Endothelial cell of hepatic sinusoid (primary cell): ENCODE measurements around the gene NEK7.
"Not testable (repeated sequence)": the region's sequence is repeated elsewhere in the genome, so short reads cannot be mapped to it uniquely, and the experiment has no call there.

Source experiments
- in situ Hi-C: cut with HindIII; loops from 2 replicates; pipeline ENCODE4 v1.10.0; 2017; ENCODE audit warnings: low sequenced_read_pairs

Gene NEK7

GRCh38 chr1:198201956-198202784 is 45.4 kb downstream of the NEK7 start:
- in situ Hi-C loops = no loop called here

- in situ Hi-C loops = no loop called here
Measured at GRCh38 chr1:198203434-198203833, 46.6 kb downstream of the NEK7 start.

DNA sequence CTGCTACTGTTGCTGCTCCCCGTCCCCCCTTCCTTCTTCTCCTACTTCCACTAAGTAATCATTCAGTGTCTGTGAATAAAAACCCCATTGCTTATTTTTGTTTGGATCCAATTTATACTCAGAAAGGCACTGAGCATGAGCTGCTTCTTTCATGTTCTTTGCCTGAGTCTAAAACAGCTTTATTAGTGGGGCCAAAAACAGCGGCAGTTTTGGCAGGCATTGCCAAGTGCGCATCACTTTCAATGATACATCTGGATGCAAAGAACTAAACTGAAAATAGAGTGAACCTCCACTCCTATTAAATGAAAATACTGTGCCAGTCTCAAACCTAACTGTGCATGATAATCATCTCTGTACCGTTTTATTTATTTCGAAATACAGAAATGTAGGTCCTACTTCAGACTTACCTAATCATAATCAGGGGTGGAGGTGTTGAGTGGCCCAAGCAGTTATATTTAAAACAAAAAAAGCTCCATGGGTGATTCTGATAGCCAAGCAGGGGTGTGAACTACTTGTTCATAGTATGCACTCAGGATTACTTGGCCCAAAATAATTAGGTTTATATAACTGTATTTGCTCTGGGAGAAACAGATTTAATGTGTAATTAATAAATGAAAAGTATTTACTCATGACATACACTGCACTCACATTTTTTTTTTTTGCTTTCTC is 48.4 kb downstream of the NEK7 start:
- in situ Hi-C loops = no loop called here

- in situ Hi-C loops = no loop called here
Measured at GRCh38 chr1:198206292-198206691, 49.5 kb downstream of the NEK7 start.

DNA sequence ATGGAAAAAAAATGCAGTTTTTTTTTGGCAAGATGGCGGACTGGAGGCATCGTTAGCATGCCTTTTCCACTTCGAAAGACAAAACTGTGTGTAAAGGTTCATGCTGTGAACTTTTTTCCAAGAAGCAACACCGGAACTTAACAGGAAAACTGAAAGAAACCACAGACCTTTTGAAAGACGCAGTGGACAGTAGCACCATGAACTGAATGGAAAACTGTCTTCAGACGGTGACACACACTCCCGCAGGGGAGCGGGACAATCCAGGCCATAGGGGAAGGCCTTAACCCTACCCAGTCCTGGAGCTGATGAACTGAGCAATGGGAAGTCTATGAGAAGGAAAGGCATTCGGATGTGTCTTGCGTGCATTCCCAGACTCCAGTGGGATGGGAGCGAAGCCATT is 54.9 kb downstream of the NEK7 start:
- in situ Hi-C loops = no loop called here

GRCh38 chr1:198212126-198212525 is 55.3 kb downstream of the NEK7 start:
- in situ Hi-C loops = no loop called here

DNA sequence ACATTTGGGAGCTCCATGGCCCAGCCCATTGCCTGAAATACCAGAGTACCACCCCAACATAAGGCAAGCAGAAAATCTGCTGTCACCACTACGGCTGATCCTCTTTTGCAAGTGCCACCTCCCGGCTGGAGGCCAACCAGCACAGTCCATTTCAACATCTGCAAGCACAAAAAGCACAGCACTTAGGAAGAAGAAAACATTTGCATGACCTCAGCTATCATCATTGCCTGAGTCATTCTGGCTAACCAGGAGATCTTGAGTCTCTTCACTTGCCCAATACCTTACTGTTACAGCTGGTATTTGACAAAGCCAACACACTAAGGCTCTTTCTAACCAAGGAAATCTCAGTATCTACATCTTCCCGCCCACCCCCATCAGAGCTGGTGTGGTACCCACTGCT is 55.9 kb downstream of the NEK7 start:
- in situ Hi-C loops = no loop called here

GRCh38 chr1:198214924-198215323 is 58.1 kb downstream of the NEK7 start:
- in situ Hi-C loops = no loop called here

- in situ Hi-C loops = no loop called here
Measured at GRCh38 chr1:198220428-198220827, 63.6 kb downstream of the NEK7 start.

DNA sequence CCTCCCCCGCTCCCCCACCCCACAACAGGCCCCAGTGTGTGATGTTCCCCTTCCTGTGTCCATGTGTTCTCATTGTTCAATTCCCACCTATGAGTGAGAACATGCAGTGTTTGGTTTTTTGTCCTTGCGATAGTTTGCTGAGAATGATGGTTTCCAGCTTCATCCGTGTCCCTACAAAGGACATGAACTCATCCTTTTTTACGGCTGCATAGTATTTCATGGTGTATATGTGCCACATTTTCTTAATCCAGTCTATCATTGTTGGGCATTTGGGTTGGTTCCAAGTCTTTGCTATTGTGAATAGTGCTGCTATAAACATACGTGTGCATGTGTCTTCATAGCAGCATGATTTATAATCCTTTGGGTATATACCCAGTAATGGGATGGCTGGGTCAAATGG is 70.2 kb downstream of the NEK7 start:
- in situ Hi-C loops = not testable (repeated sequence)

- in situ Hi-C loops = not testable (repeated sequence)
Measured at GRCh38 chr1:198227454-198227853, 70.7 kb downstream of the NEK7 start.

DNA sequence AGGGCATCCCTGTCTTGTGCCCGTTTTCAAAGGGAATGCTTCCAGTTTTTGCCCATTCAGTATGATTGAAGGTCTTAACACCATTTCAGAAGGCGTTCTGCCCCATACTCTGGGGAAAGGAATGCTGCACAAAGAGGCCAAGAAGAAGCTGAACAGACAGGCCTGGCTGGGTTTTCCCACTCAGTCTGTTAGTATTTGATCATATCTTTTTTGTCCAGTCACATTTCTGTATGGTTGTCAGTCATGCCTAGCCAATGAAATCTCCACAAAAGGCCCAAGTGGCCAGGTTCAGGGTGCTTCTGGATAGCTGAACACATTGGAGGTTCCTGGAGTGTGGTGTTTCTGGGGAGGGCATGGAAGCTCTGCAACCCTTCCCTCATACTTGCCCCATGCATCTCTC is 72.1 kb downstream of the NEK7 start:
- in situ Hi-C loops = no loop called here

- in situ Hi-C loops = loop anchor here (5.0 kb wide), 1 partner anchor 36 kb away; no protein-coding TSS in a partner anchor
Measured at GRCh38 chr1:198231779-198232178, 75.0 kb downstream of the NEK7 start.

DNA sequence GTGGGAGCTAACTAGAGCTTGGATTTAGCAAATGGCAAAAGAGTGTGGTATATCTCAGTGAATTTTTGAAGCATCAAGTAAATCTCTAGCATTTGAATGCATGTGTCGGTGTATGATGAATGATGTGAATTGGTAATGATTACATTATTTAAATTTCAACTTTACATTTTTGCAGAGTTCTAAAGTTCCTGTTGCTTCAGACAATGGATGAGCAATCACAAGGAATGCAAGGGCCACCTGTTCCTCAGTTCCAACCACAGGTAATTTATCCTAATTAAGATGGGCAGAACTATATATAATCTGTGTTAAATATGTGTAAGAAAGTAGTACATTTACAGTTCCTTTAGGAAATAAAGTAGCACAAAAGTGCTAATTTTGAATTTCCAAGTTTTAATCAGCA is 75.6 kb downstream of the NEK7 start:
- in situ Hi-C loops = loop anchor here (5.0 kb wide), 1 partner anchor 35 kb away; no protein-coding TSS in a partner anchor

- in situ Hi-C loops = loop anchor here (5.0 kb wide), 1 partner anchor 34 kb away; no protein-coding TSS in a partner anchor
Measured at GRCh38 chr1:198232940-198233675, 76.3 kb downstream of the NEK7 start.

DNA sequence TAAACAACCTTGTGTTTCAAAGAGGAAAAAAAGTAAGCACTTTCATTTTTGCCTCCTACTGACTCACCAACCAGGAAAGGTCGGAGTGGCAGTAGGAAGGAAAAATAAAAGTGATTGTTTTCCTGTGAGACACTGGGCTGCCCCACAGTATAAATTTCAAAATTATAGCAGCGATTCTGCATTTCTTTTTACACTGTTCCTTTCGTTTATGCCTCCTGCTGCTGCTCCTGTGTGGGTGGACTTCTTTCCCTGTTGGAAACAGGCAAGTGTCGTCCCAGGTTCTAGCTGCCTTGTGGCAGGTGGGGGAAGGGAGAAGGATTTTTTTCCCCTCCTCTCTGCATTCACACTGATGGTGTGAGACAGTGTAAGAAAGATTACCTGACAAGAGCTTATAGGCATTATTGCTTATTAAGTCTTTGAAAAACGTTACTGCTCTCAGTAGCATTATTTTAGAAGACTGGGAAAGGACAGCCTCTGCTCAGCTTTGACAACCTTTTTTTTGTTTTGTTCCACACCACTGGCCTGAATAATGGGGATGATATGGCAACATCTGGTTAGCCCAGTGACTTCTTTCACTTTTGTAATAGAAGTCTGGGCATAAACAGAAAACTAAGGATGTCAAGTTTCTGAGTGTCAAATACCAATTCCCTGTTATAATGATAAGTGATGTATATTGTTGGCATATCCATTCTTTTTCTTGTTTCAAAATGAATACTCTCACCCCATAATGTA is 77.9 kb downstream of the NEK7 start:
- in situ Hi-C loops = loop anchor here (5.0 kb wide), 1 partner anchor 33 kb away; no protein-coding TSS in a partner anchor

- in situ Hi-C loops = no loop called here
Measured at GRCh38 chr1:198238121-198238520, 81.3 kb downstream of the NEK7 start.

GRCh38 chr1:198241553-198241952 is 84.8 kb downstream of the NEK7 start:
- in situ Hi-C loops = no loop called here

DNA sequence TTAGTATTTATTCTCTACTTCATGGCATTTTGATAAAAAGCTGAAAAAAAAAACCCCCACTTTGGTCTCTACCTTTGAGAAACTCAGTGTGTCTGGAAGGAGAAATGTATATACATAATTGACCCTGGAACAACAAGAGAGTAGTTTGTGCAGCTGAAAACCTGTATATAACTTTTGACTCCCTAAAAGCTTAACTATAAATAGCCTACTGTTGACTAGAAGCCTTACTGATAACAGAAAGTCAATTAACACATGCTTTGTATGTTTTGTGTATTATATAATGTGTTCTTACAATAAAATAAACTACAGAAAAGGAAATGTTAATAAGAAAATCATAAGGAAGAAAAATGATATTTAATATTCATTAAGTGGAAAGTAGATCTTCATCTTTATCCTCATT is 88.0 kb downstream of the NEK7 start:
- in situ Hi-C loops = no loop called here

- in situ Hi-C loops = no loop called here
Measured at GRCh38 chr1:198245379-198245778, 88.6 kb downstream of the NEK7 start.

- in situ Hi-C loops = no loop called here
Measured at GRCh38 chr1:198246337-198246736, 89.5 kb downstream of the NEK7 start.
